HUES64 (cell line): ENCODE results near the gene PIAS1.
"Not testable (repeated sequence)": the region's sequence is repeated elsewhere in the genome, so short reads cannot be mapped to it uniquely, and the experiment has no call there.

Source experiments
- H3K27ac ChIP-seq: 2 replicates; pipeline ENCODE4 v1.7.0; 2013; ENCODE audit warnings: low read depth, low read length, inconsistent platforms
- H3K27me3 ChIP-seq: 2 replicates; pipeline ENCODE4 v1.6.1; 2013; ENCODE audit warnings: mild to moderate bottlenecking, low read length; ENCODE audit not compliant: insufficient read depth
- H3K36me3 ChIP-seq: 2 replicates; pipeline ENCODE4 v1.6.1; 2013; ENCODE audit warnings: mild to moderate bottlenecking, low read length; ENCODE audit not compliant: insufficient read depth
- H3K4me1 ChIP-seq: 2 replicates; pipeline ENCODE4 v1.6.1; 2013; ENCODE audit warnings: mild to moderate bottlenecking, low read length, moderate library complexity; ENCODE audit not compliant: insufficient read depth
- H3K4me3 ChIP-seq: 2 replicates; pipeline ENCODE4 v1.5.1; 2013; ENCODE audit warnings: mild to moderate bottlenecking, low read length, moderate library complexity
- H3K9ac ChIP-seq: 2 replicates; pipeline ENCODE4 v1.6.1; 2013; ENCODE audit warnings: mild to moderate bottlenecking, low read depth, low read length
- H3K9me3 ChIP-seq: 2 replicates; pipeline ENCODE4 v1.6.1; 2013; ENCODE audit warnings: low read depth, low read length; ENCODE audit not compliant: insufficient read depth
- WGBS: fragments of 150-250, 120-280 bp; methylation state at CpG from one replicate; pipeline ENCODE4 v1.1.7; 2013; ENCODE audit warnings: missing lambda C conversion rate; 5-methylcytosine and 5-hydroxymethylcytosine counted together

The PIAS1 gene

DNA sequence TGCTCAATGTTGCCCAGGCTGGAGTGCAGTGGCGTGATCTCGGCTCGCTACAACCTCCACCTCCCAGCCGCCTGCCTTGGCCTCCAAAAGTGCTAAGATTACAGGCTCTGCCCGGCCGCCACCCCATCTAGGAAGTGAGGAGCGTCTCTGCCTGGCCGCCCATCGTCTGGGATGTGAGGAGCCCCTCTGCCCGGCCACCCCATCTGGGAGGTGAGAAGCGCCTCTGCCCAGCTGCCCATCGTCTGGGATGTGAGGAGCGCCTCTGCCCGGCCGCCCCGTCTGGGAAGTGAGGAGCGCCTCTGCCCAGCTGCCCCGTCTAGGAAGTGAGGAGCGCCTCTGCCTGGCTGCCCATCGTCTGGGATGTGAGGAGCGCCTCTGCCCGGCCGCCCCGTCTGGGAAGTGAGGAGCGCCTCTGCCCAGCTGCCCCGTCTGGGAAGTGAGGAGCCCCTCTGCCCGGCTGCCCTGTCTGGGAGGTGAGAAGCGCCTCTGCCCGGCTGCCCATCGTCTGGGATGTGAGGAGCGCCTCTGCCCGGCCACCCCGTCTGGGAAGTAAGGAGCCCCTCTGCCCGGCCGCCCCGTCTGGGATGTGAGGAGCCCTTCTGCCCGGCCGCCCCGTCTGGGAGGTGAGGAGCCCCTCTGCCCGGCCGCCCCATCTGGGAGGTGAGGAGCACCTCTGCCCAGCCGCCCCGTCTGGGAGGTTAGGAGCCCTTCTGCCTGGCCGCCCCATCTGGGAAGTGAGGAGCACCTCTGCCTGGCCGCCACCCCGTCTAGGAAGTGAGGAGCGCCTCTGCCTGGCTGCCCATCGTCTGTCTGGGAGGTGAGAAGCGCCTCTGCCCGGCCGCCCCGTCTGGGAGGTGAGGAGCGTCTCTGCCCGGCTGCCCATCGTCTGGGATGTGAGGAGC is 167.7 kb downstream of the PIAS1 start:
- H3K9ac ChIP-seq, H3K9me3 ChIP-seq, H3K27ac ChIP-seq, H3K4me1 ChIP-seq, H3K4me3 ChIP-seq, H3K27me3 ChIP-seq: not testable (repeated sequence)
- WGBS: 92% methylated on average over 55 of the region's 55 CpGs
- peaks cover 35% of the 10 kb centered on the region for H3K36me3 ChIP-seq

DNA sequence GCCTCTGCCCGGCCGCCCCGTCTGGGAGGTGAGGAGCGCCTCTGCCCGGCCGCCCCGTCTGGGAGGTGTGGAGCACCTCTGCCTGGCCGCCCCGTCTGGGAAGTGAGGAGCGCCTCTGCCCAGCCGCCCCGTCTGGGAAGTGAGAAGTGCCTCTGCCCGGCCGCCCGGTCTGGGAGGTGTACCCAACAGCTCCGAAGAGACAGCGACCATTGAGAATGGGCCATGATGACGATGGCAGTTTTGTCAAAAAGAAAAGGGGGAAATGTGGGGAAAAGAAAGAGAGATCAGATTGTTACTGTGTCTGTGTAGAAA is 168.3 kb downstream of the PIAS1 start:
- not testable (repeated sequence) for H3K4me3 ChIP-seq, H3K9ac ChIP-seq, H3K27ac ChIP-seq, H3K4me1 ChIP-seq, H3K9me3 ChIP-seq, H3K27me3 ChIP-seq
- H3K36me3 ChIP-seq: peaks cover 29% of the 10 kb centered on the region
- WGBS: 93% methylated on average over 18 of the region's 18 CpGs

DNA sequence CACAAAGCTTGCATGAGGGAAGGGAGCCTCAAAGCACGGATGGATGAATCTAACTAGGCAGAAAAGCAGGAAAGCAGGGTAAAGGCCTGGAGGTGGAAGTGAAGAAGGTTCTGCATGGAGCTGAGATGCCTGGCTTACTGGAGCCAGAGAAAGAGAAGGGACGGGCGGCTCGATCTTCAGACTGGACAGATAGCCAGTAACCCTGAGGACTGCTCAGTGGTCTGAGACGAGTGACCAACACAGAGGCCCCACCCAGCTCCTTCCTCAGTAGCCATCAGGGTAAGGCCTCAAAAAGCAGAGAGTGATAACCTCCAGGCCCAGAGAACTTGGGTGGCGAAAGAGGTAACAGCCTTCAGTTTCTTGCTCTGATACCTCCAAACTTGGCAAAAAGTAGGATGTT is 169.1 kb downstream of the PIAS1 start:
- Histone ChIP-seq H3K27ac (no peak overlapping the region), H3K4me3 (no peak overlapping the region), H3K4me1 (no peaks in the 10 kb centered on the region), H3K9me3 (peaks cover 6% of the 10 kb centered on the region), H3K36me3 (peaks cover 21% of the 10 kb centered on the region), H3K9ac (no peak overlapping the region), H3K27me3 (no peaks in the 10 kb centered on the region)
- 97% methylated on average over 6 of the region's 6 CpGs for WGBS

DNA sequence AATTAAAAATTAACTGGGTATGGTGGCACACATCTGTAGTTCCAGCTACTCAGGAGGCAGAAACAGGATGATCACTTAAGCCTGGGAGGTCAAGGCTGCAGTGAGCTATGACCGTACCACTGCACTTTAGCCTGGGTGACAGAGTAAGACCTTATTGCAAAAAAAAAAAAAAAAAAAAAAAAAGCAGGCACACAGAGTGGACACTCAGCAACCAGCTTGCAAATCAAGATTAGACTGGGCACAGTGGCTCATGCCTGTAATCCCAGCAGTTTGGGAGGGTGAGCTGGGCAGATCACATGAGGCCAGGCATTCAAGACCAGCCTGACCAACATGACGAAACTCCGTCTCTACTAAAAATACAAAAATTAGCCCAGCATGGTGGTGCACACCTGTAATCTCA is 170.0 kb downstream of the PIAS1 start:
- Histone ChIP-seq H3K4me3 (no peak overlapping the region), H3K27ac (no peak overlapping the region), H3K4me1 (no peaks in the 10 kb centered on the region), H3K9me3 (peaks cover 6% of the 10 kb centered on the region), H3K36me3 (peaks cover 12% of the 10 kb centered on the region), H3K9ac (no peak overlapping the region), H3K27me3 (no peaks in the 10 kb centered on the region)
- WGBS: 83% methylated on average over 3 of the region's 3 CpGs

DNA sequence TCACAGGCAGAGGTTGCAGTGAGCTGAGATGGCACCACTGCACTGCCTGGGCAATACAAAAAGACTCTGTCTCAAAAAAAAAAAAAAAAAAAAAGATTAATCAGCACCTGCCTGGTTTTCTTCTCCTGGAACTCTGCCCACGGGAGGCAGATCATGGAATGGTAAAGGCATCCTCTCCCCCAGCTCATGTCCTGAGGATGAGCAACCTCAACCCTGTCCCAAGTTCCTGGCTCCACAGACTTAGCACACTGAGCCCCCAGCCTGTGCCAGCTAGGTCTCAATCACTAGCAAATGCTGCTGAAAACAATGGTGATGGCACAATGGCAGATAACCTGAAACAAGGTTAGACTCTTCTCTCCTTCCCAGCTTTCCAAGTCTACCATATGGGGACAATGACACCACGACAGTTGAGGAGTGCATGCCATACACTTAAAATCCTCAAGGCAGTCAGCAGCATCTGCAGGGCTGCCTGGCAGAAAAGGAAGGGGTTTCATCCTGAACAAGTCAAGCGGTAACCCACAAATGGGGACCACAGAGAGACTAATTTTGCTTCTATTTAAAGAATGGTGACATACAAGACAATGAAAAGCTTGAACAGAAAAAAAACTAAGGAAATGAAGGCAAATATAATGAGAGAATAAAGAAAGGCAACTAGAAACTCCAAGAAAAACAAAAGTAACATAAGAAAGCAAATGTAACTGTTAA is 170.6 kb downstream of the PIAS1 start:
- H3K27ac ChIP-seq: no peak overlapping the region
- H3K9ac ChIP-seq: no peak overlapping the region
- 97% methylated on average over 3 of the region's 3 CpGs for WGBS
- peaks cover 6% of the 10 kb centered on the region for H3K9me3 ChIP-seq
- H3K4me3 ChIP-seq: no peak overlapping the region
- H3K27me3 ChIP-seq: no peaks in the 10 kb centered on the region
- no peaks in the 10 kb centered on the region for H3K4me1 ChIP-seq
- peaks cover 10% of the 10 kb centered on the region; the same call in 1 of the 2 replicates for H3K36me3 ChIP-seq

DNA sequence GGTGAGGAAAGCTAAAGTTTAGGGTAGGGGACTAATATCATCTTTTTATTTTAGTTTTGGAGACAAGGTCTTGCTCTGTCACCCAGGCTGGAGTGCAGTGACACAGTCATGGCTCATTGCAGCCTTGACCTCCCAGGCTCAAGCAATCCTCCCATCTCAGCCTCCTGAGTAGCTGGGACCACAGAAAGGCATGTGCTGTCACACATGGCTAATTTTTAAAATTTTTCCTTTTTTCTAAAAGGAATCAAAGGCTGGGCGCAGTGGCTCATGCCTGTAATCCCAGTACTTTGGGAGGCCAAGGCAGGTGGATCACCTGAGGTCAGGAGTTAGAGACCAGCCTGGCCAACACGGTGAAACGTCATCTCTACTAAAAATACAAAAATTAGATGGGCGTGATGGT is 171.3 kb downstream of the PIAS1 start:
- WGBS: over 99% methylated on average over 4 of the region's 4 CpGs
- not testable (repeated sequence) for H3K36me3 ChIP-seq, H3K9ac ChIP-seq, H3K27ac ChIP-seq, H3K4me3 ChIP-seq, H3K27me3 ChIP-seq, H3K4me1 ChIP-seq, H3K9me3 ChIP-seq

DNA sequence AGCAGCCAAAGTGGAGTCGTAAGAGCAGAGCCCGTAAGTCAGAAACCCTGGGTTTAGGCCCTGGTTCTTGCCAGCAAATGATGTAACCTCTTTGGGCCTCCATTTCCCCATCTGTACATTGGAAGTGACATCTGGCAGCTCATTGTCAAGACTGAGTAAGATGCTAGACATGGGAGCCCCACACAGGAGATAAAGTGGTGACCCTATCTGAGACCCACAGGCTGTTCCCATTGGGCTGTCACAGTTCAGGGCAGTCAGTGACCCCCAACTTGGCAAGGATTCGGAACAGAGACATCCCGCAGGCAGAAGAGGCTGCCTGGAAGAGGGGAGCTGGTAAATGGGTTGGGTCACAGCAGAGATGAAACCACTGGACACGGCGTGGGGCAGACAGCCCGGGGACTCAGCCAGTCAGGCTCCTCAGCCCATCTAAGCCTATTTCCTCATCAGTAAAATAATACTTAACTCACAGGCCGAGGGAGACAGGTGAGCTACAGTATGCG is 173.6 kb downstream of the PIAS1 start:
- Histone ChIP-seq H3K27me3 (no peaks in the 10 kb centered on the region), H3K36me3 (peaks cover 8% of the 10 kb centered on the region; the same call in 1 of the 2 replicates), H3K4me3 (peak overlapping the region; percentile 86), H3K9ac (no peak overlapping the region), H3K9me3 (peaks cover 6% of the 10 kb centered on the region), H3K4me1 (no peaks in the 10 kb centered on the region), H3K27ac (no peak overlapping the region)
- 86% methylated on average over 9 of the region's 9 CpGs for WGBS

DNA sequence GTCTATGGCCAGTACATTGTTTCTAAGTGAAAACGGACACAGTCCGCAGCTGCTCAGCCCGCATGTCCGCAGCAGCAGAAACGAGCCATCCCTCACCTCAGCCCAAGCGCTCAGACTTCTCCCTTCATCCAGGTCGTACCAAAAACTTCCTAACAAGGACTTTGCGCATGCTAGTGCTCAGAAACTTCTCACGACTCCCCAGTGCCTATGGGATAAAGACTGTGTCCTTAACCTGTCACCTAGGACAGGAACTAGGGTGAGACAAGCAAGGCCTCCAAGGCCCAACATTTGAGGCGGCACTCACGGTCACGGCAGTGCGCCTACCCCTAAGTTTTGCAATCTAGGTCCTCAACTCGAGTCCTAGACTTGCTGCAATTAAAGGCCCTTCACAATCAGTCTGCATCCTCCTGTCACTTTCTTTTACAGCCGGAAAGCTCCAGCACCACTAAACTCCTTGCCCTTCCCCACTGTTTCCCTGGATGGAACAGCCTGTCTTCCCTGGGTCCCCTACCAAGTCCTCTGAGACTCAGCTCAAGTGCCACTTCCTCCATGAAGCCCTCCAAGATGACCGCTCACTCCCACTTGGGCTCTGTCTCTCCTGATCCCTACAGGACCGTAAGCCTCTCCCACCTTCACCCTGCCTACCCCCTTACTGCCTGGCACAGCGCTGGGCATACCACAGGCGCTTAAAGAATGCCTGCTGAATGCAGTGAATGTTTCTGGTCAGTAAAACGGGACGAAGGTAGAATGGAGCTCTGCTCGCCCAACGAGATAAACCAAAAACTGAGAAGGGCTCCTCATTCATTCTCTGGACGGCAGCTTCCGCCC is 174.2 kb downstream of the PIAS1 start:
- H3K4me1 ChIP-seq: no peaks in the 10 kb centered on the region
- peak overlapping the region; percentile 97 for H3K9ac ChIP-seq
- no peak overlapping the region; the same call in 1 of the 2 replicates for H3K27ac ChIP-seq
- H3K4me3 ChIP-seq: peak overlapping the region; percentile 86
- no peaks in the 10 kb centered on the region for H3K27me3 ChIP-seq
- peaks cover 2% of the 10 kb centered on the region for H3K9me3 ChIP-seq
- peaks cover 4% of the 10 kb centered on the region; the same call in 1 of the 2 replicates for H3K36me3 ChIP-seq
- WGBS: 37% methylated on average over 25 of the region's 25 CpGs

DNA sequence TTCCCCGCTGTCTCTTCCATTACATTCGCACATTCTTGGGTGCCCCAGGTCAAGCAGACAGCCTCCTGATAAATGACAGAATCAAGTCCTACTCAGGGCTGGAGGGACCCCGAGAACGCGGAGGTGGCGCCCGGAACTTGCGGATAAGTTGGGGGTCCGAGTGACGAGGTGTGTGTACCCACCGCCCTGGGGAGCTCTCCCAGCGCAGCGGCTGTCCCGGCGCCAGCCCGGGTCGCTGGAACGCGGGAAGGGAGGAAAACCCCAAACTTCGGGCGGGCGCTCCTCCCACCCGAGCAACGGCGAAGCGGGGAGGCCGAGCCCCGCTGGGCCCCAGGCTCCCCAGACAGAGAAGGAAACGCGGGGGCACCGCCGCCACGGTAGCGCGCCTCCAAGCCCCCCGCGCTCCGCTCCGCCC is 174.9 kb downstream of the PIAS1 start:
- peak overlapping the region; percentile 86 for H3K4me3 ChIP-seq
- WGBS: under 1% methylated on average over 39 of the region's 39 CpGs
- H3K4me1 ChIP-seq: no peaks in the 10 kb centered on the region
- peak overlapping the region; percentile 91 for H3K27ac ChIP-seq
- no peaks in the 10 kb centered on the region for H3K9me3 ChIP-seq
- H3K27me3 ChIP-seq: no peaks in the 10 kb centered on the region
- peak overlapping the region; percentile 97 for H3K9ac ChIP-seq
- peaks cover 3% of the 10 kb centered on the region; the same call in 1 of the 2 replicates for H3K36me3 ChIP-seq

DNA sequence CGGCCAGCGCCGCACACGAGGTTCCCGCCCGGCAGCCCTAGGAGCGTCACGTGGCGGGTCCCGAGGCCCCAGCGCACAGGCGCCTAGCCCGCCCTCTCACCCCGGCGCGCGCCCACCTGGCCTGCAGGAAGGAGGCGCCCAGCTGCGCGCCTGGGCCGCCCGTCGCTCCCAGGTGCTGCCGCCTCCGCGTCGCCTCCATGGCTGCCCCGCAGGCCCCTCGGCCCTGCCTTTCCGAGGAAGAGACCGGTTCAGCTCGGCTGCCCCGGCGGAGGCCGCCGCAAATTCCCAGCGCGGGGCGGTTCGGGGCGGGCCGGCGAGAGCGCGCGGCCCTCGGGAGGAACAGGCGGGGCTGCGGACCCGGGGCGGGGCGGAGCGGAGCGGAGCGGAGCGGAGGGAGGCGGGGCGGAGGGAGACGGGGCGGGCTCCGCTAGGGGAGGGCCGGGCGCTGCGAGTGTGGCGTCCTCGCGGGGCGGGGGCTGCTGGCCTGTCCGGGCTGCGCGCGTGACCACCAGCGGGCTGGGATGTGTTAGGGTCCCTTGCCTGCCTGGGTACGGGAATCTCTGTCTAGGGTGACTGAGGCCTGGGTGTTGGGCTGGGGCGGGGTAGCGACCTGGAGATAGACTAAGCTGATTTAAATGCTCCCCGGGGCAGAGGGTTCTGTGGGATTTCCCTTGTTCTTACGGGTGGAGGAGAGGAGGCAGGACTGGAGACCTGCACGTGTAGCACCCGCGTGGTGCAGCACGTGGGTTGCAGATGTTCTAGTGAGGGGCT is 175.5 kb downstream of the PIAS1 start, which contains the start of gene CLN6:
CLN6 (minus strand) TSS at position 343 of the 771 bp plus-strand sequence; CDS start at position 199, 144 bp downstream.
- H3K4me1 ChIP-seq: 0 out of 2 replicates have a peak, but pooled peaks cover 3% of the 10 kb centered on the region
- H3K27ac ChIP-seq: peak within 1 kb of the TSS; percentile 91
- under 1% methylated on average over 82 of the region's 82 CpGs for WGBS
- peak within 1 kb of the TSS; percentile 97 for H3K9ac ChIP-seq
- H3K4me3 ChIP-seq: peak within 1 kb of the TSS; percentile 86
- no peaks in the 10 kb centered on the region for H3K9me3 ChIP-seq
- H3K27me3 ChIP-seq: no peaks in the 10 kb centered on the region
- peaks cover 2% of the 10 kb centered on the region; the same call in 1 of the 2 replicates for H3K36me3 ChIP-seq
